Naive thymus-derived CD4-positive, alpha-beta T cell (primary cell): ENCODE data around the gene YWHAQ. TPM values are rescaled to one million over a fixed set of nuclear protein-coding genes. Genes with fewer than 3 reads are reported as not detected.

Experiments
- ATAC-seq: fragments of 150-1000 bp; cut with Tn5 transposase; 2 replicates; pipeline ENCODE4 v1.10.0; 2021; ENCODE audit warnings: mild to moderate bottlenecking, moderate library complexity
- CTCF ChIA-PET: fragments of 350-600 bp; sonication (Branson Sonifier 250); formaldehyde crosslinking; loops from one replicate; lab custom pipeline; 2021; ENCODE audit warnings: antibody characterized with exemption; lab: Charles Lee
- POLR2A ChIA-PET: fragments of 350-600 bp; sonication (Branson Sonifier 250); formaldehyde crosslinking; loops from one replicate; lab custom pipeline; 2021; ENCODE audit warnings: antibody characterized with exemption, inconsistent platforms; lab: Charles Lee
- DNase-seq, 9 donors: peaks; one replicate each; pipeline versions ENCODE4 v3.0.0 to v3.0.0-alpha.2; 2020 to 2022; ENCODE audit warnings: mixed read lengths in 1 of 9
- H3K27ac ChIP-seq: one replicate; pipeline ENCODE4 v1.7.0; 2013; ENCODE audit warnings: mild to moderate bottlenecking, low read depth, low read length, moderate library complexity
- H3K27me3 ChIP-seq, 2 donors: one replicate each; pipeline ENCODE4 v1.7.0; 2013; ENCODE audit warnings: low read length in 2 of 2, mild to moderate bottlenecking in 2 of 2, moderate library complexity in 2 of 2; ENCODE audit not compliant: control insufficient read depth in 2 of 2, insufficient read depth in 2 of 2
- H3K36me3 ChIP-seq, 3 experiments: 1 replicate in 2 of 3; 2 replicates in 1 of 3; pipeline ENCODE4 v1.7.0; 2013; ENCODE audit warnings: low read length in 3 of 3, mild to moderate bottlenecking in 3 of 3, moderate library complexity in 1 of 3; ENCODE audit not compliant: insufficient read depth in 3 of 3, control insufficient read depth in 2 of 3
- H3K4me1 ChIP-seq, 2 donors: one replicate each; pipeline ENCODE4 v1.7.0; 2013; ENCODE audit warnings: low read length in 2 of 2, mild to moderate bottlenecking in 2 of 2, moderate library complexity in 1 of 2; ENCODE audit not compliant: control insufficient read depth in 2 of 2, insufficient read depth in 2 of 2
- H3K4me3 ChIP-seq: 2 replicates; pipeline ENCODE4 v1.7.0; 2013; ENCODE audit warnings: mild to moderate bottlenecking, low read length
- H3K9me3 ChIP-seq, 3 experiments: 1 replicate in 2 of 3; 2 replicates in 1 of 3; pipeline ENCODE4 v1.7.0; 2013; ENCODE audit warnings: low read length in 3 of 3; ENCODE audit not compliant: control insufficient read depth in 2 of 3
- H3K27ac Mint-ChIP-seq, 9 donors: one replicate each; pipeline ENCODE4 v1.8.0; 2020 to 2022; ENCODE audit warnings: mixed read lengths in 9 of 9, mild to moderate bottlenecking in 8 of 9, moderate library complexity in 5 of 9, inconsistent platforms in 2 of 9
- H3K27me3 Mint-ChIP-seq, 5 donors: one replicate each; pipeline ENCODE4 v1.8.0; 2021 to 2022; ENCODE audit warnings: mixed read lengths in 5 of 5, mild to moderate bottlenecking in 1 of 5
- H3K36me3 Mint-ChIP-seq, 5 donors: one replicate each; pipeline ENCODE4 v1.8.0; 2020 to 2022; ENCODE audit warnings: mixed read lengths in 5 of 5, mild to moderate bottlenecking in 3 of 5, inconsistent platforms in 1 of 5
- H3K4me1 Mint-ChIP-seq, 7 donors: one replicate each; pipeline ENCODE4 v1.8.0; 2020 to 2022; ENCODE audit warnings: mixed read lengths in 7 of 7, mild to moderate bottlenecking in 3 of 7, inconsistent platforms in 1 of 7
- H3K4me3 Mint-ChIP-seq, 10 donors: one replicate each; pipeline ENCODE4 v1.8.0; 2020 to 2022; ENCODE audit warnings: mild to moderate bottlenecking in 10 of 10, mixed read lengths in 10 of 10, moderate library complexity in 6 of 10, inconsistent platforms in 2 of 10
- H3K9me3 Mint-ChIP-seq, 11 donors: one replicate each; pipeline ENCODE4 v1.8.0; 2020 to 2022; ENCODE audit warnings: mixed read lengths in 11 of 11, mild to moderate bottlenecking in 4 of 11, inconsistent platforms in 1 of 11, moderate library complexity in 1 of 11
- intact Hi-C, 2 donors: fragments of 100-400 bp; cut with micrococcal nuclease; formaldehyde crosslinking; loops; one replicate each; pipeline ENCODE4 v1.15.1; 2023
- polyA plus RNA-seq, 2 donors: library from polyadenylated mRNA; unstranded; fragments of 300-500 nt; fragmentation: Illumina TruSeq; gene quantifications; one replicate each; pipeline ENCODE4 v1.2.3, GENCODE V29; 2021
- total RNA-seq, 6 experiments: library from RNA in 5 of 6; stranded (reverse) in 5 of 6; gene quantifications; 1 replicate in 5 of 6; 2 replicates in 1 of 6; pipeline ENCODE4 v1.2.3 and lab custom pipeline; 2021 to 2026

YWHAQ gene
- total and polyA plus RNA-seq, 7 experiments from 2014 or later, result 67.3 to 189 (median 118) TPM

DNA sequence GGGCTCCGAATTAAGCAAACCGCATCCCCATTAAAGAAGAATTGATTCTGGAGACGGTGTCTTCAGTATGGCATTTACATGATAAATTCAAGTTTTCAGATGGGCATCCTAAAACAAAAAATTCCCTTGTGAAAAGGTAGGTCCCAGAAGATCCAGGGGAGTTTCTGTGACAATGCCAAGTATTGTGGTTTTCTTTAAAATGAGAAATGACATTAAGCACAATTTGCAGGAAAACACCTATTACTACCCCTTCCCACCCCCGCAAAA, 689 bp upstream of the YWHAQ start:
- Mint-ChIP-seq H3K9me3 (no peaks in the 10 kb centered on the region), H3K27me3 (peaks cover 0 to 18% (median 0%) of the 10 kb centered on the region in 5 donors), H3K36me3 (peaks cover 3 to 26% (median 14%) of the 10 kb centered on the region in 5 donors), H3K27ac (peak overlapping the region; percentile 78 to 95 (median 92)), H3K4me3 (peak overlapping the region; percentile 87 to 97 (median 90)), H3K4me1 (peaks cover 33 to 47% (median 45%) of the 10 kb centered on the region in 7 donors)
- peak overlapping the region; percentile 75 for H3K4me3 ChIP-seq
- H3K4me1 ChIP-seq, result peaks cover 13 to 22% of the 10 kb centered on the region in 2 donors
- ATAC-seq (no peak), DNase-seq (no peak)
- intact Hi-C loops, result loop anchor here (1.0 to 5.0 kb wide), 21 partner anchors 23 to 1523 kb away; partner anchors contain the start of genes ADAM17 (in 2 of the 2), CPSF3 (in 2 of the 2), IAH1 (in 2 of the 2) and ITGB1BP1 (in 2 of the 2)
- H3K27me3 ChIP-seq, result no peaks in the 10 kb centered on the region
- peaks cover 0 to 3% (median 0%) of the 10 kb centered on the region in 3 experiments for H3K36me3 ChIP-seq
- ChIA-PET POLR2A (interaction anchor here (0.6 to 2.5 kb wide), 5 partner anchors 13 to 670 kb away, joined by 3 to 16 read pairs (median 4); partner anchors contain the start of genes ADAM17 and IAH1), CTCF (no interaction called here)
- H3K27ac ChIP-seq, result peak overlapping the region; percentile 94
- H3K9me3 ChIP-seq, result no peaks in the 10 kb centered on the region

DNA sequence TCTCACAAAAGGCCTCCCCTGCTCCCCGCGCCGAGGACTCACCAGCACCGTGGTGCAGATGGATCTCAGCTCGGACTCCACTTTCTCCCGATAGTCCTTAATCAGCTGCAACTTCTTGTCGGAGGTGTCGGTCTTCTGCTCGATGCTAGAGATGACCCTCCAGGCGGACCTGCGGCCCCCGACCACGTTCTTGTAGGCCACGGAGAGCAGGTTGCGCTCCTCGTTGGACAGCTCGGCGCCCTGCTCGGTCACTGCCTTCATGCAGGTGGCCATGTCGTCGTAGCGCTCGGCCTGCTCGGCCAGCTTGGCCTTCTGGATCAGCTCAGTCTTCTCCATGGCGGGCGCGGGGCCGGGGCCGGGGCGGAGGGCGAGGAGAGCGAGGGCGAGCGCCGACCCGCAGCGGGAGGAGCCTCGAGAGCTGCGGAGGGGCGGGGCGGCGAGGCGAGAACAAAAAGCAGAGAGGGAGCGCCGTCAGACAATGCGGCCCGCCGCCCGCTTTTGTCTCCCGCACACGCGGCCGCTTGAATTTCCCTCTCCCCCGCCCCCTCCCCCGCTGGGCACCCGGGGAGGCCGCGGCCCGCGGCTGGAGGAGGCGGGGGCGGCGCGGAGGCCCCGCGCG, 571 bp downstream of the YWHAQ start:
- intact Hi-C loops, result loop anchor here (1.0 to 5.0 kb wide), 11 partner anchors 12 to 1525 kb away; partner anchors contain the start of genes ODC1 (in 2 of the 2), HPCAL1 (in 1 of the 2), KIDINS220 (in 1 of the 2) and KLF11 (in 1 of the 2)
- peak; percentile 57 for ATAC-seq
- Histone ChIP-seq H3K9me3 (no peaks in the 10 kb centered on the region), H3K4me1 (peaks cover 13 to 22% of the 10 kb centered on the region in 2 donors), H3K36me3 (peaks cover 0 to 3% (median 0%) of the 10 kb centered on the region in 3 experiments), H3K27ac (peak overlapping the region; percentile 94), H3K27me3 (no peaks in the 10 kb centered on the region), H3K4me3 (peak overlapping the region; percentile 60)
- Mint-ChIP-seq H3K36me3 (peaks cover 3 to 30% (median 18%) of the 10 kb centered on the region in 5 donors), H3K4me1 (peaks cover 39 to 59% (median 58%) of the 10 kb centered on the region in 7 donors), H3K9me3 (no peaks in the 10 kb centered on the region), H3K27me3 (peaks cover 0 to 15% (median 0%) of the 10 kb centered on the region in 5 donors), H3K4me3 (peak overlapping the region; percentile 90 to 99 (median 96)), H3K27ac (peak overlapping the region; percentile 74 to 97 (median 92))
- POLR2A ChIA-PET, result interaction anchor here (0.6 to 2.5 kb wide), 15 partner anchors 11 to 672 kb away, joined by 3 to 21 read pairs (median 3); partner anchors contain the start of genes ADAM17 and TAF1B
- CTCF ChIA-PET, result interaction anchor here (0.9 to 1.0 kb wide), 2 partner anchors 23 to 24 kb away, joined by 3 to 4 read pairs; no protein-coding TSS in a partner anchor
- DNase-seq, result peak; percentile 46 to 83 (median 62)

DNA sequence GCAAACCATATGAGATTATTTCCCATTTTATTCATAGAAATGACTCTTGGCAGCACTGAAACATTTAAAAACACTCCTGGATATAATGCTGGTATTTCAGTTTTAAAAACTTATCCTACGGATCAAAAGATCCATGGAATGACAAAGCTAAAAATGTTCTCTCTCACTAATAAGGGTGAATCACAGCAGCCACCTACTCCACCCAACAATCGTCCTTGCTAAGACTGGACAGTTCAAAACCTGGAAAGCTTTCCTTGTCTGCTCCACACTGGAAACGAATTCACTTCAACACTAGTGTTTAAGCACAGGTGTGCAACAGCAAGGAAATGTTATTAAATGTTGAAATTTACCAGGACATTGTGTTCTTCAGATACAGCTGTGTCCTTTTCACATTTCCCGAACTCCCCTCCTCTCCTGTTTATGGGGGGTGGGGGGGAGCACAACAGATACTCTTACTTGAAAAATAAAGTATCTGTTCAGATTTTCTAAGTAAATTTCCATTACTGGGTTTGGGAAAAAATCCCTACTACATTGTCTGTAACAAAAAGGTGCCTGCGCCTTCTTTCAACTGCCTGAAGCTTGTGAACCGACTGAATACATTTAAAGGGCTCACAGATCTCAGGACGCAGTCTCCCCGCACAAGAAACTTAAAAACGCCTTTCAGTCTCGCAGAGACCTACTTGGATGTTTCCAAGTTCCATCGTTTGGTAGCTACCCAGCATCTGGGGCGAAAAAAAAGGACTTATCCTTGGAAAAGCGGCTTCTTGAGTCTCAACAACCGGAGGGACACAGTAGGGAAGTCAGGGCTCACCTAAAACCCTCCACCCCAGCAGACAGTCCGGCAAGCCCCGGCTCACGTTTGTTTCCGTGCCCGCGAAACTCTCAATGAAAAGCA, 1.3 kb downstream of the YWHAQ start:
- Histone ChIP-seq H3K4me1 (peaks cover 13 to 22% of the 10 kb centered on the region in 2 donors), H3K27ac (peak overlapping the region; percentile 94), H3K27me3 (no peaks in the 10 kb centered on the region), H3K9me3 (no peaks in the 10 kb centered on the region), H3K4me3 (peak overlapping the region; percentile 60), H3K36me3 (peaks cover 0 to 3% (median 0%) of the 10 kb centered on the region in 3 experiments)
- CTCF ChIA-PET, result interaction anchor here (0.9 kb wide), 1 partner anchor 23 kb away, joined by 3 read pairs; no protein-coding TSS in a partner anchor
- H3K9me3 Mint-ChIP-seq, result no peaks in the 10 kb centered on the region
- intact Hi-C loops, result loop anchor here (1.0 to 10.0 kb wide), 13 partner anchors 11 to 1525 kb away; partner anchors contain the start of genes ODC1 (in 2 of the 2), RRM2 (in 2 of the 2), HPCAL1 (in 1 of the 2) and KIDINS220 (in 1 of the 2)
- no peak for ATAC-seq
- POLR2A ChIA-PET, result interaction anchor here (0.6 to 2.5 kb wide), 7 partner anchors 11 to 156 kb away, joined by 3 to 21 read pairs (median 3); partner anchors contain the start of gene ADAM17
- peak overlapping the region; percentile 90 to 99 (median 96) for H3K4me3 Mint-ChIP-seq
- H3K27me3 Mint-ChIP-seq, result peaks cover 0 to 15% (median 0%) of the 10 kb centered on the region in 5 donors
- H3K36me3 Mint-ChIP-seq, result peaks cover 3 to 33% (median 19%) of the 10 kb centered on the region in 5 donors
- peak in 1 of 9 donors; percentile 22 for DNase-seq
- peak overlapping the region; percentile 74 to 97 (median 92) for H3K27ac Mint-ChIP-seq
- H3K4me1 Mint-ChIP-seq, result peaks cover 41 to 62% (median 60%) of the 10 kb centered on the region in 7 donors

DNA sequence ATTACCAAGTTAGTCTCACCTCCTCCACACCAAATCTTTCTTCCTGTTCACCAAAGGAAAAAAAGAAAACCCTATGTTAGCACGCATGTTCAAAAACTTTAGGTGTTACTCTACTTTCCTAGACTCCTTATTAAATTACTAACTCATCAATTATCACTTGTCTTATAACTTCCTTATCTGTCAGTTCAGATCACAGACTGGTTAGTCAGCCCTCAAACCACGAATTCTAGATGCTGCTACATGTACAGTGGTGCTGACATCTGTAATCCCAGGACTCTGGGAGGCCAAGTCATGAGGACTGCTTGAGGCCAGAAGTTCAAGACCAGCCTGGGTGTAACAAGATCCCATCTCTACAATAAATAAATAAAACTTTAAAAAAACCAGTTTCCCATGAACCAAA, 3.5 kb downstream of the YWHAQ start:
- Mint-ChIP-seq H3K4me1 (peaks cover 46 to 81% (median 76%) of the 10 kb centered on the region in 7 donors), H3K4me3 (peak overlapping the region in 8 of 10 donors; percentile 10 to 97 (median 70)), H3K27ac (peak overlapping the region in 4 of 9 donors; percentile 17 to 44 (median 36)), H3K9me3 (no peaks in the 10 kb centered on the region), H3K27me3 (peaks cover 0 to 5% (median 0%) of the 10 kb centered on the region in 5 donors), H3K36me3 (peaks cover 10 to 48% (median 33%) of the 10 kb centered on the region in 5 donors)
- Histone ChIP-seq H3K27me3 (no peaks in the 10 kb centered on the region), H3K27ac (no peak overlapping the region), H3K9me3 (no peaks in the 10 kb centered on the region), H3K4me1 (peaks cover 13 to 22% of the 10 kb centered on the region in 2 donors), H3K4me3 (no peak overlapping the region), H3K36me3 (peaks cover 0 to 3% (median 0%) of the 10 kb centered on the region in 3 experiments)
- no peak for DNase-seq
- ChIA-PET POLR2A (interaction anchor here (0.7 kb wide), 1 partner anchor 71 kb away, joined by 3 read pairs; the partner anchor contains the start of gene ADAM17), CTCF (no interaction called here)
- ATAC-seq, result no peak
- intact Hi-C loops, result loop anchor here in 1 of 2 donors (1.0 to 10.0 kb wide), 3 partner anchors 9 to 497 kb away; partner anchors contain the start of gene RRM2

DNA sequence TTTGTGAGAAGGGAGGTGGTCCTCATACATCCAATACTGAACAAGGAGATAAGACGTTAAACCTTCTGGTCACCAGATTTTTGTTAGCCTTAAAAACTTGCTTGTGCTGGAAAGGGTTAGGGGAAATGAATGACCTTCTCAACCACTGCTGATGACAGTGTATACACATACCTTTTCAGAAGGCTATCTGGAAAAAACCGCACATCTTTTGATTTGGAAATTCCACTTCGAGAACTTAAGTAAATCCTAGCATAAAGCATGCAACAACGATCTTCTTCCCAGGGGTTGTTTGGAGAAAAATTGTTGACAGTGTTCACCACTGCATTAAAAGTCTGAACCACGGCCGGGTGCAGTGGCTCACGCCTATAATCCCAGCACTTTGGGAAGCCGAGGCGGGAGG, 7.6 kb downstream of the YWHAQ start:
- ATAC-seq, result no peak
- Histone ChIP-seq H3K27me3 (no peaks in the 10 kb centered on the region), H3K4me3 (no peak overlapping the region), H3K4me1 (peaks cover 10 to 18% of the 10 kb centered on the region in 2 donors), H3K27ac (no peak overlapping the region), H3K9me3 (no peaks in the 10 kb centered on the region), H3K36me3 (no peaks in the 10 kb centered on the region)
- ChIA-PET CTCF (no interaction called here), POLR2A (no interaction called here)
- no peak for DNase-seq
- H3K27ac Mint-ChIP-seq, result no peak overlapping the region
- H3K4me1 Mint-ChIP-seq, result peaks cover 49 to 93% (median 84%) of the 10 kb centered on the region in 7 donors
- no peaks in the 10 kb centered on the region for H3K27me3 Mint-ChIP-seq
- H3K4me3 Mint-ChIP-seq, result no peak overlapping the region
- no peaks in the 10 kb centered on the region for H3K9me3 Mint-ChIP-seq
- intact Hi-C loops, result loop anchor here in 1 of 2 donors (10.0 kb wide), 1 partner anchor 502 kb away; the partner anchor contains the start of gene RRM2
- peaks cover 12 to 53% (median 36%) of the 10 kb centered on the region in 5 donors for H3K36me3 Mint-ChIP-seq
